Right lobe of liver (tissue), 6 donors: ENCODE results near the gene CLEC16A. TPM values are rescaled to one million over a fixed set of nuclear protein-coding genes. Genes with fewer than 3 reads are reported as not detected.

Source experiments
- ATAC-seq, 4 donors: fragments of 200-7000 bp; cut with Tn5 transposase; one replicate each; pipeline ENCODE4 v1.9.1; 2020; ENCODE audit warnings: mild to moderate bottlenecking in 4 of 4, moderate library complexity in 4 of 4
- DNase-seq, 3 donors: peaks; one replicate each; pipeline ENCODE4 v3.0.0-alpha.2; 2020
- H3K27ac ChIP-seq, 3 donors: fragments of 200-600 bp; one replicate each; pipeline ENCODE4 v1.8.0; 2022
- H3K27me3 ChIP-seq, 2 donors: fragments of 200-600 bp; one replicate each; pipeline ENCODE4 v1.8.0; 2022
- H3K36me3 ChIP-seq, 4 donors: fragments of 200-600 bp; sonication (generic) in 1 of 4; one replicate each; pipeline versions ENCODE4 v1.5.1 to v1.8.0; 2017 to 2022; ENCODE audit warnings: control low read depth in 1 of 4
- H3K4me1 ChIP-seq, 4 donors: fragments of 200-600 bp; sonication (generic) in 1 of 4; one replicate each; pipeline versions ENCODE4 v1.5.1 to v1.8.0; 2017 to 2022; ENCODE audit warnings: control low read depth in 1 of 4
- H3K4me3 ChIP-seq, 3 donors: fragments of 200-600 bp; one replicate each; pipeline ENCODE4 v1.8.0; 2022
- H3K9me3 ChIP-seq, 4 donors: fragments of 200-600 bp; sonication (generic) in 1 of 4; one replicate each; pipeline versions ENCODE4 v1.5.1 to v1.8.0; 2017 to 2022; ENCODE audit warnings: control low read depth in 1 of 4
- CTCF ChIP-seq, 4 donors: fragments of 200-600 bp in 3 of 4; fragments of 450-650 bp in 1 of 4; IDR thresholded peaks; one replicate each; pipeline versions ENCODE4 v1.5.1 to v1.8.0; 2016 to 2022; ENCODE audit warnings: antibody characterized with exemption in 4 of 4, mild to moderate bottlenecking in 2 of 4
- POLR2A ChIP-seq: fragments of 450-650 bp; IDR thresholded peaks from one replicate; pipeline ENCODE4 v1.6.1; 2017; ENCODE audit warnings: antibody characterized with exemption, mild to moderate bottlenecking
- WGBS: methylation state at CpG from one replicate; pipeline ENCODE4 v1.1.6; 2018; ENCODE audit warnings: low coverage, low lambda C conversion rate; ENCODE audit not compliant: insufficient coverage; ENCODE audit errors: missing lambda C conversion rate; 5-methylcytosine and 5-hydroxymethylcytosine counted together
- intact Hi-C, 2 donors: fragments of 100-400 bp; cut with DNase I; formaldehyde crosslinking; loops; one replicate each; pipeline versions ENCODE4 v1.11.2 to v1.14.1; 2022
- total RNA-seq, 6 experiments: library from RNA; depleted of rRNA in 2 of 6; stranded (reverse); fragments of >200 nt in 2 of 6; fragmentation: NEBNext Ultra II Directional in 3 of 6; extraction: Animal tissue kit (Norgen Biotek cat#: 25700) in 3 of 6; gene quantifications; one replicate each; pipeline versions ENCODE4 v1.1.0 to v1.2.4, GENCODE V29; 2016 to 2023
- donor health status: DM: no; HTN: yes; CAD: no.
- donor health status: DM: no; HTN: no; CAD: no.
- donor health status: DM: no; HTN: no; CAD: no.
- donor health status: DM: no; HTN: yes; CAD: no.
- donor health status: DM: no; HTN: yes; CAD: no.

CLEC16A gene
- total RNA-seq, 6 experiments from 2014 or later = 15.2 to 25.9 (median 19.8) TPM

GRCh38 chr16:11004351-11004750 is 60.0 kb downstream of the CLEC16A start:
- no peak for TF ChIP-seq POLR2A
- no peak for TF ChIP-seq CTCF (IDR thresholded peaks at IDR 0.05)
- Histone ChIP-seq H3K27ac (no peak overlapping the region), H3K36me3 (peaks cover 0 to 15% (median 5%) of the 10 kb centered on the region in 4 donors), H3K4me3 (no peak overlapping the region), H3K9me3 (no peaks in the 10 kb centered on the region), H3K4me1 (peaks cover 0 to 10% (median 0%) of the 10 kb centered on the region in 4 donors), H3K27me3 (no peaks in the 10 kb centered on the region)
- WGBS = no CpG with 5 or more reads among the region's 4 CpGs
- ATAC-seq (no peak), DNase-seq (no peak)
- intact Hi-C loops = no loop called here

- TF ChIP-seq POLR2A = no peak
- no peak for TF ChIP-seq CTCF (IDR thresholded peaks at IDR 0.05)
- ATAC-seq (no peak), DNase-seq (no peak)
- intact Hi-C loops = no loop called here
- Histone ChIP-seq H3K27ac (no peak overlapping the region), H3K27me3 (no peaks in the 10 kb centered on the region), H3K9me3 (no peaks in the 10 kb centered on the region), H3K36me3 (peaks cover 0 to 15% (median 5%) of the 10 kb centered on the region in 4 donors), H3K4me1 (peaks cover 0 to 10% (median 0%) of the 10 kb centered on the region in 4 donors), H3K4me3 (no peak overlapping the region)
- 100% methylated on average over 3 of the region's 5 CpGs for WGBS
Observed at GRCh38 chr16:11004973-11005610, 60.7 kb downstream of the CLEC16A start.

GRCh38 chr16:11005611-11005975 is 61.2 kb downstream of the CLEC16A start:
- no peak for DNase-seq

GRCh38 chr16:11006656-11007055 is 62.3 kb downstream of the CLEC16A start:
- H3K36me3 ChIP-seq = peaks cover 0 to 15% (median 5%) of the 10 kb centered on the region in 4 donors
- intact Hi-C loops = no loop called here

More at GRCh38 chr16:11005611-11005975, 61.2 kb downstream of the CLEC16A start:
- ATAC-seq = no peak
- intact Hi-C loops = no loop called here
- TF ChIP-seq POLR2A = no peak
- peaks cover 0 to 10% (median 0%) of the 10 kb centered on the region in 4 donors for H3K4me1 ChIP-seq
- H3K9me3 ChIP-seq = no peaks in the 10 kb centered on the region
- no peaks in the 10 kb centered on the region for H3K27me3 ChIP-seq
- WGBS = 85% methylated on average over 4 of the region's 4 CpGs
- peaks cover 0 to 15% (median 5%) of the 10 kb centered on the region in 4 donors for H3K36me3 ChIP-seq
- H3K27ac ChIP-seq = no peak overlapping the region
- no peak overlapping the region for H3K4me3 ChIP-seq

More at GRCh38 chr16:11006656-11007055, 62.3 kb downstream of the CLEC16A start:
- no peak overlapping the region for H3K4me3 ChIP-seq
- peaks cover 0 to 4% (median 0%) of the 10 kb centered on the region in 4 donors for H3K4me1 ChIP-seq
- H3K9me3 ChIP-seq = no peaks in the 10 kb centered on the region
- H3K27me3 ChIP-seq = no peaks in the 10 kb centered on the region
- ATAC-seq (no peak), DNase-seq (no peak)
- WGBS = 92% methylated on average over 2 of the region's 2 CpGs
- TF ChIP-seq CTCF (IDR thresholded peaks at IDR 0.05) (no peak), POLR2A (no peak)
- no peak overlapping the region for H3K27ac ChIP-seq
